ENCODE results near the gene ACOD1. TPM values are rescaled to one million over a fixed set of nuclear protein-coding genes. Genes with fewer than 3 reads are reported as not detected.

ACOD1 gene
- total and polyA plus RNA-seq, 8 donors = 0.05 TPM; not detected in 7

DNA sequence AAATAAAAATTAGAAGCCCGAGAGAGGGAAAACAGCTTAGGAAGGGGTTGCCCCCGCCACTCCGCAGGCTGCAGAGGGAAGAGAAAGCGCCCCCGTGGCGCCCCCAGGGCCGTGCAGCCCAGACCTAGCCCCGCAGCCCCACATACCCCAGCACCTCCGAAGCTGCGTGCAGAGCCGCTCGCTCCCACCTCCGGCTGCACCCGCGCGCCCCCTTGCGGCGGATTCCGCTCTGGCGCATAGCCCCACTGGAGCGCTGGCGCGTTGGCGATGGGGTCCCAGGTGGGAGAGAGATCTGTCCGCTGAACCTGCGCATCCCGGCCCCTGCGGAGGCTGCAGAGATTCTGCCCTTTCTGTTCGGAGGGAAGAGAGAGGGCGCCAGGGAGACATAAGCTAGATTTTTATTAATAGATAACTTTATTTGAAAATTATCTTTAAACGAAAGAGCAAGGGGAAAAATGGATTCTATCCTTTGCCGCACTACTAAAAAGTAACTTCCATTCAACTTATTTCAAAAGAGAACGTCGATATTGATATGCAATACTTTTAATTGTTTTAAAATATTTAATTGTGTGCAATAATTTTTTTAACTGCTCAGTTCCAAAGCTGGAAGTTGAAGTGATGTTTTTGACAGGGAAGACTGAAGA is 31.9 kb downstream of the ACOD1 start:
- TF ChIP-seq POLR2A (IDR thresholded peaks at IDR 0.05) (no peak), EP300 (IDR thresholded peaks at IDR 0.05) (no peak), POLR2AphosphoS5 (IDR thresholded peaks at IDR 0.05) (no peak)
- TF ChIP-seq, protein P1, sequence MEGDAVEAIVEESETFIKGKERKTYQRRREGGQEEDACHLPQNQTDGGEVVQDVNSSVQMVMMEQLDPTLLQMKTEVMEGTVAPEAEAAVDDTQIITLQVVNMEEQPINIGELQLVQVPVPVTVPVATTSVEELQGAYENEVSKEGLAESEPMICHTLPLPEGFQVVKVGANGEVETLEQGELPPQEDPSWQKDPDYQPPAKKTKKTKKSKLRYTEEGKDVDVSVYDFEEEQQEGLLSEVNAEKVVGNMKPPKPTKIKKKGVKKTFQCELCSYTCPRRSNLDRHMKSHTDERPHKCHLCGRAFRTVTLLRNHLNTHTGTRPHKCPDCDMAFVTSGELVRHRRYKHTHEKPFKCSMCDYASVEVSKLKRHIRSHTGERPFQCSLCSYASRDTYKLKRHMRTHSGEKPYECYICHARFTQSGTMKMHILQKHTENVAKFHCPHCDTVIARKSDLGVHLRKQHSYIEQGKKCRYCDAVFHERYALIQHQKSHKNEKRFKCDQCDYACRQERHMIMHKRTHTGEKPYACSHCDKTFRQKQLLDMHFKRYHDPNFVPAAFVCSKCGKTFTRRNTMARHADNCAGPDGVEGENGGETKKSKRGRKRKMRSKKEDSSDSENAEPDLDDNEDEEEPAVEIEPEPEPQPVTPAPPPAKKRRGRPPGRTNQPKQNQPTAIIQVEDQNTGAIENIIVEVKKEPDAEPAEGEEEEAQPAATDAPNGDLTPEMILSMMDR (IDR thresholded peaks at IDR 0.05) = peak in 5 of 7 experiments; percentile 61 to 93 (median 89)
- intact Hi-C loops (cut with DNase I; ENCODE audit: low total_unique reads) = no loop called here

DNA sequence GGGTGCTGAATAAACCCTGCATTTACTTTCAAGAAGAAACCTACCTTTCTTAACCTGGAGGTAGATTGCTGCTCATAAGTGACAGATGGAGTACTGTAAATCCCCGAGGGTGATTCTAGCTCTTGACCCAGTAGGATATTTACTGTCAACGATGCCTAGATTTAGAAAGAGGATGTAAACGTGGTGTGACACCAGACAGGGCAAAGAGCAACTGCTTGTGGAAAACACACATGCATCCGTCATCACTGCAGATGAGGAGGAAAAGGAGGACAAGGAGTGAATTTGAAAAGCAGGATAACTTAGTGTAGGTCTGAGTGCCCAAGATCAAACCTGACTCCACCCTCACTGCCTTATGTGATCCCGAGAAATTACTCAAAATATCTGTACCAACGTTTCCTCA is 33.8 kb downstream of the ACOD1 start:
- Histone ChIP-seq H3K27me3 (peaks cover 0 to 30% (median 4%) of the 10 kb centered on the region in 3 donors), H3K4me3 (no peak overlapping the region), H3K4me1 (peaks cover 6 to 10% (median 9%) of the 10 kb centered on the region in 4 donors), H3K27ac (no peak overlapping the region), H3K36me3 (no peaks in the 10 kb centered on the region), H3K9me3 (no peaks in the 10 kb centered on the region)
- intact Hi-C loops (cut with DNase I; ENCODE audit: low total_unique reads) = no loop called here
- TF ChIP-seq POLR2A (IDR thresholded peaks at IDR 0.05) = no peak
- no peak for TF ChIP-seq POLR2AphosphoS5 (IDR thresholded peaks at IDR 0.05)
- no peak for TF ChIP-seq EP300 (IDR thresholded peaks at IDR 0.05)
- TF ChIP-seq, protein P1 (IDR thresholded peaks at IDR 0.05) = no peak
- no peak for DNase-seq
- 54 to 60% (median 57%) methylated on average over 6 of the region's 6 CpGs for WGBS, 5 donors

More for the DNA sequence above, 31.9 kb downstream of the ACOD1 start:
- 4 to 5% (median 5%) methylated on average over 29 to 34 of the region's 34 CpGs for WGBS, 5 donors
- Histone ChIP-seq H3K9me3 (no peaks in the 10 kb centered on the region), H3K4me1 (peaks cover 6 to 10% (median 9%) of the 10 kb centered on the region in 4 donors), H3K27ac (no peak overlapping the region), H3K27me3 (peaks cover 0 to 30% (median 4%) of the 10 kb centered on the region in 3 donors), H3K36me3 (no peaks in the 10 kb centered on the region), H3K4me3 (peak overlapping the region; percentile 26 to 31 (median 29))
- peak; percentile 84 to 92 for DNase-seq

DNA sequence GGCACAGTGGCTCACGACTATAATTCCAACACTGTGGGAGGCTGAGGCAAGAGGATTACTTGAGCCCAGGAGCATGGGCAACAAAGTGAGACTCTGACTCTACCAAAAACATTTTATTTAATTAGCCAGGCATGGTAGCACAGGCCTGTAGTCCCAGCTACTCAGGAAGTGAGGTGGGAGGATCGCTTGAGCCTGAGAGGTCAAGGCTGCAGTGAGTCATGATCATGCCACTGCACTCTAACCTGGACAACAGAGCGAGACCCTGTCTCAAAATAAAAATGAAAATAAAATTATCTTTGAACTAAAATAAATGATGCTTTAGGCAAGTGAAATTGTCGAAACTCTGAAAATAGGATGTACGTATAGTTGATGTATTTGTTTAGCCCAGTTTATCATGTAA is 35.4 kb downstream of the ACOD1 start:
- intact Hi-C loops (cut with DNase I; ENCODE audit: low total_unique reads) = no loop called here
- no peaks in the 10 kb centered on the region for H3K36me3 ChIP-seq
- no peaks in the 10 kb centered on the region for H3K9me3 ChIP-seq
- no peak overlapping the region for H3K4me3 ChIP-seq
- H3K4me1 ChIP-seq = peaks cover 6 to 10% (median 9%) of the 10 kb centered on the region in 4 donors
- H3K27me3 ChIP-seq = peaks cover 0 to 30% (median 4%) of the 10 kb centered on the region in 3 donors
- DNase-seq = no peak
- TF ChIP-seq POLR2AphosphoS5 (IDR thresholded peaks at IDR 0.05) (no peak), POLR2A (IDR thresholded peaks at IDR 0.05) (no peak), EP300 (IDR thresholded peaks at IDR 0.05) (no peak)
- TF ChIP-seq, protein P1 (IDR thresholded peaks at IDR 0.05) = no peak
- H3K27ac ChIP-seq = no peak overlapping the region
- WGBS, 5 donors = 68 to 84% (median 76%) methylated on average over 5 of the region's 5 CpGs

DNA sequence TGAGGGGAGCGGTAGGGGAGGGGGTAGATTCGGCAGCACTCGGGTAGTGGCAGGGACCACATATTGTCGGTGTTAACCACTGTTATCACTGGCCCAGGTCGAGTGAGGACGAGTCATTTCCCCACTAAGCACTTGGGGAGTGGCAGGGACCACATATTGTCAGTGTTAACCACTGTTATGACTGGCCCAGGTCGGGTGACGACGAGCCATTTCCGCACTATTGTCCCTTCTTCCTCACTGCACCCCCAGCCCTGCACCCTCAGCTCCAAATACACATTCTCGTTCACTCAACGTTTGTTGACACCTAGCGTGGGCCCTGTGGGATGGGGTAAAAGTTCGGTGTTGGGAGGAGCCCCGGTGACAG is 43.1 kb downstream of the ACOD1 start:
- Histone ChIP-seq H3K27me3 (no peaks in the 10 kb centered on the region), H3K9me3 (no peaks in the 10 kb centered on the region), H3K4me3 (peak overlapping the region; percentile 57 to 88 (median 76)), H3K36me3 (peaks cover under 1 to 12% (median 11%) of the 10 kb centered on the region in 4 donors), H3K4me1 (peaks cover 15 to 32% (median 23%) of the 10 kb centered on the region in 4 donors), H3K27ac (peak overlapping the region; percentile 90 to 97 (median 91))
- intact Hi-C loops (cut with DNase I; ENCODE audit: low total_unique reads) = no loop called here
- 27 to 33% (median 30%) methylated on average over 15 of the region's 15 CpGs for WGBS, 5 donors
- no peak for TF ChIP-seq EP300 (IDR thresholded peaks at IDR 0.05)
- TF ChIP-seq POLR2A (IDR thresholded peaks at IDR 0.05) = no peak
- TF ChIP-seq POLR2AphosphoS5 (IDR thresholded peaks at IDR 0.05) = no peak
- TF ChIP-seq, protein P1 (IDR thresholded peaks at IDR 0.05) = no peak
- DNase-seq = peak; percentile 42 to 72
